Caco-2 (cell line): ENCODE measurements around the gene CEP126. TPM values are rescaled to one million over a fixed set of nuclear protein-coding genes. Genes with fewer than 3 reads are reported as not detected.

Experiments
- BruUV-seq: library from RNA; stranded (reverse); fragments of 400-500 nt; replicated peaks from 2 replicates; lab custom pipeline; 2021; lab: Mats Ljungman, UMichigan
- CTCF ChIA-PET: fragments of 300-600 bp; sonication (Branson Sonifier 250); formaldehyde crosslinking; loops from one replicate; lab custom pipeline; 2022; ENCODE audit warnings: antibody characterized with exemption; lab: Charles Lee
- POLR2A ChIA-PET: fragments of 300-600 bp; sonication (Branson Sonifier 250); formaldehyde crosslinking; loops from one replicate; lab custom pipeline; 2022; ENCODE audit warnings: antibody characterized with exemption; lab: Charles Lee
- DNase-seq, 2 experiments: peaks; one replicate each; pipeline versions ENCODE4 v3.0.0 to v3.0.0-alpha.2; 2020 to 2022
- H3K27me3 ChIP-seq: replicated peaks from 2 replicates; pipeline ENCODE4 v1.6.0; 2011; ENCODE audit warnings: low read length; ENCODE audit not compliant: control insufficient read depth, insufficient read depth
- H3K36me3 ChIP-seq: 2 replicates; pipeline ENCODE4 v1.5.1; 2011; ENCODE audit warnings: low read length; ENCODE audit not compliant: control insufficient read depth, insufficient read depth
- H3K4me1 ChIP-seq: fragments of 250-450 bp; sonication (Bioruptor Pico); 2 replicates; pipeline ENCODE4 v1.5.1; 2020; ENCODE audit warnings: mild to moderate bottlenecking
- H3K4me3 ChIP-seq: 2 replicates; pipeline ENCODE4 v1.5.1; 2011; ENCODE audit warnings: low read depth, mild to moderate bottlenecking, control low read depth, low read length
- H3K9me3 ChIP-seq: fragments of 250-450 bp; sonication (Bioruptor Pico); 2 replicates; pipeline ENCODE4 v1.5.1; 2020; ENCODE audit warnings: mild to moderate bottlenecking, moderate library complexity
- H3K27ac Mint-ChIP-seq: one replicate; pipeline ENCODE4 v1.8.0; 2022; ENCODE audit warnings: mixed read lengths; ENCODE audit not compliant: unreplicated experiment
- H3K27me3 Mint-ChIP-seq: one replicate; pipeline ENCODE4 v1.8.0; 2022; ENCODE audit warnings: mixed read lengths; ENCODE audit not compliant: insufficient read depth, unreplicated experiment
- H3K36me3 Mint-ChIP-seq: one replicate; pipeline ENCODE4 v1.8.0; 2022; ENCODE audit warnings: mild to moderate bottlenecking, mixed read lengths; ENCODE audit not compliant: insufficient read depth, unreplicated experiment
- H3K4me1 Mint-ChIP-seq: one replicate; pipeline ENCODE4 v1.8.0; 2022; ENCODE audit warnings: low read depth, mixed read lengths; ENCODE audit not compliant: unreplicated experiment
- H3K4me3 Mint-ChIP-seq: one replicate; pipeline ENCODE4 v1.8.0; 2022; ENCODE audit warnings: mild to moderate bottlenecking, moderate library complexity, mixed read lengths; ENCODE audit not compliant: unreplicated experiment
- H3K9me3 Mint-ChIP-seq: one replicate; pipeline ENCODE4 v1.8.0; 2022; ENCODE audit warnings: mixed read lengths; ENCODE audit not compliant: unreplicated experiment
- intact Hi-C: fragments of 100-400 bp; cut with micrococcal nuclease; formaldehyde crosslinking; loops from one replicate; pipeline ENCODE4 v1.10.0; 2022; ENCODE audit not compliant: unreplicated experiment
- total RNA-seq: library from RNA; stranded (reverse); gene quantifications from 2 replicates; pipeline ENCODE4 v1.2.3, GENCODE V29; 2022
- TF ChIP-seq, protein P1 (sequence below), 2 experiments: fragments of 200-600 bp in 1 of 2; IDR thresholded peaks; 1 replicate in 1 of 2; 2 replicates in 1 of 2; pipeline versions ENCODE4 v1.5.1 to v1.8.0; 2011 to 2022; ENCODE audit warnings: antibody characterized with exemption in 1 of 2, control low read depth in 1 of 2, inconsistent platforms in 1 of 2, low read depth in 1 of 2, low read length in 1 of 2, mild to moderate bottlenecking in 1 of 2, moderate library complexity in 1 of 2; ENCODE audit not compliant: insufficient read depth in 1 of 2, severe bottlenecking in 1 of 2, unreplicated experiment in 1 of 2

CEP126 gene
- total RNA-seq, 1 experiment from 2014 or later: 4.3 TPM

DNA sequence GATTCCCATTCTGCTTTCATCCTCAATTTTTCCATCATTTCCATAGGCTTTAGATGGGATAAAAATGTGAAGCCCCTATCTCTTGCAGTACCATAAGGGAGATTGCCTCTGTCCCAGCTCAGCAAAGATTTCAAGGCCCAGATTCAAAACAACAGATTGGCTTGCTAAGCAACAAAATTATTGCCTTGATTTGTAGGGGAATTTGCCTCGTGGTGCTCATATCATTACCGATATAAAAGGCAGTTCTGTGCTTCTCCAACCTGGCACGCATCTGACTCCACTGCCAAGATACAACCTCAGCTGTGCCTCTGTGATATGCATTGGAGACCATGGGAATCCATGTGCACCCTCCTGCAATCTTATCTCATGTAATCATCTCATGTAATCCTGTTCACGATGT is 25.0 kb upstream of the CEP126 start:
- Histone ChIP-seq H3K9me3 (no peaks in the 10 kb centered on the region), H3K4me3 (no peak overlapping the region), H3K36me3 (no peaks in the 10 kb centered on the region), H3K4me1 (no peaks in the 10 kb centered on the region), H3K27me3 (no peaks in the 10 kb centered on the region)
- H3K27me3 Mint-ChIP-seq: no peaks in the 10 kb centered on the region
- H3K36me3 Mint-ChIP-seq: no peaks in the 10 kb centered on the region
- no TSS peak for BruUV-seq
- ChIA-PET CTCF (interaction anchor here (0.8 to 1.3 kb wide), 2 partner anchors 10 to 25 kb away, joined by 3 to 4 read pairs; partner anchors contain the start of gene CEP126), POLR2A (no interaction called here)
- no peak overlapping the region for H3K4me3 Mint-ChIP-seq
- DNase-seq: no peak
- no peaks in the 10 kb centered on the region for H3K4me1 Mint-ChIP-seq
- TF ChIP-seq, protein P1, sequence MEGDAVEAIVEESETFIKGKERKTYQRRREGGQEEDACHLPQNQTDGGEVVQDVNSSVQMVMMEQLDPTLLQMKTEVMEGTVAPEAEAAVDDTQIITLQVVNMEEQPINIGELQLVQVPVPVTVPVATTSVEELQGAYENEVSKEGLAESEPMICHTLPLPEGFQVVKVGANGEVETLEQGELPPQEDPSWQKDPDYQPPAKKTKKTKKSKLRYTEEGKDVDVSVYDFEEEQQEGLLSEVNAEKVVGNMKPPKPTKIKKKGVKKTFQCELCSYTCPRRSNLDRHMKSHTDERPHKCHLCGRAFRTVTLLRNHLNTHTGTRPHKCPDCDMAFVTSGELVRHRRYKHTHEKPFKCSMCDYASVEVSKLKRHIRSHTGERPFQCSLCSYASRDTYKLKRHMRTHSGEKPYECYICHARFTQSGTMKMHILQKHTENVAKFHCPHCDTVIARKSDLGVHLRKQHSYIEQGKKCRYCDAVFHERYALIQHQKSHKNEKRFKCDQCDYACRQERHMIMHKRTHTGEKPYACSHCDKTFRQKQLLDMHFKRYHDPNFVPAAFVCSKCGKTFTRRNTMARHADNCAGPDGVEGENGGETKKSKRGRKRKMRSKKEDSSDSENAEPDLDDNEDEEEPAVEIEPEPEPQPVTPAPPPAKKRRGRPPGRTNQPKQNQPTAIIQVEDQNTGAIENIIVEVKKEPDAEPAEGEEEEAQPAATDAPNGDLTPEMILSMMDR (IDR thresholded peaks at IDR 0.05; ENCODE audit: insufficient read depth in 1 of 2, low read depth in 1 of 2, low read length in 1 of 2, severe bottlenecking in 1 of 2, unreplicated experiment in 1 of 2): no peak
- intact Hi-C loops: no loop called here
- H3K9me3 Mint-ChIP-seq: peaks cover 10% of the 10 kb centered on the region
- H3K27ac Mint-ChIP-seq: no peak overlapping the region

DNA sequence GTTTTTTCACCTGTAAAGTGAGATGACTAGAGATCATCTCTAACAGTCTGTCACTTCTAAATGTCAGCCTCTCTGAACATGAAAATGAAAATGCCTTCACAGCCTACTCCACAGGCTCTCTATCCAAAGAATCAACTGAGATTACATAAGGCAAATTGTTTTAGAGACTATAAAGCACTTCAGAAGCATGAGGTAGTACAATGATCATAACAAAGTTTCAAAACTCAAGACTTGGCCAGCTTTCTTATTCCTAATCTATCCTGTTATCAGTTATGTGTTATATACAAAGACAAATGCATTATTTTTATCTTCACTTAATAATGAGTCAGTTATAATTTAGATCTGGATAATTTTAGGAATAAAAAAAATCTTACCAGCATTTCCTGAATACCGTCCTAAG is 20.3 kb upstream of the CEP126 start:
- Histone ChIP-seq H3K27me3 (no peaks in the 10 kb centered on the region), H3K36me3 (no peaks in the 10 kb centered on the region), H3K4me3 (no peak overlapping the region), H3K4me1 (no peaks in the 10 kb centered on the region), H3K9me3 (no peaks in the 10 kb centered on the region)
- Mint-ChIP-seq H3K27ac (no peak overlapping the region), H3K36me3 (no peaks in the 10 kb centered on the region), H3K9me3 (no peaks in the 10 kb centered on the region), H3K4me1 (no peaks in the 10 kb centered on the region), H3K27me3 (no peaks in the 10 kb centered on the region), H3K4me3 (no peak overlapping the region)
- CTCF ChIA-PET: no interaction called here
- POLR2A ChIA-PET: no interaction called here
- BruUV-seq: no TSS peak
- intact Hi-C loops: no loop called here
- DNase-seq: no peak
- TF ChIP-seq, protein P1 (IDR thresholded peaks at IDR 0.05; ENCODE audit: insufficient read depth in 1 of 2, low read depth in 1 of 2, low read length in 1 of 2, severe bottlenecking in 1 of 2, unreplicated experiment in 1 of 2): no peak

GRCh38 chr11:101907815-101908214 is 7.0 kb upstream of the CEP126 start:
- Histone ChIP-seq H3K4me1 (peaks cover 8% of the 10 kb centered on the region), H3K9me3 (no peaks in the 10 kb centered on the region), H3K36me3 (no peaks in the 10 kb centered on the region), H3K27me3 (no peaks in the 10 kb centered on the region), H3K4me3 (no peak overlapping the region)
- peaks cover 20% of the 10 kb centered on the region for H3K4me1 Mint-ChIP-seq
- TF ChIP-seq, protein P1 (IDR thresholded peaks at IDR 0.05; ENCODE audit: insufficient read depth in 1 of 2, low read depth in 1 of 2, low read length in 1 of 2, severe bottlenecking in 1 of 2, unreplicated experiment in 1 of 2): no peak
- peaks cover 8% of the 10 kb centered on the region for H3K36me3 Mint-ChIP-seq
- no peak overlapping the region for H3K4me3 Mint-ChIP-seq
- ChIA-PET POLR2A (no interaction called here), CTCF (interaction anchor here (1.7 kb wide), 1 partner anchor 47 kb away, joined by 7 read pairs; no protein-coding TSS in a partner anchor)
- H3K9me3 Mint-ChIP-seq: no peaks in the 10 kb centered on the region
- intact Hi-C loops: no loop called here
- H3K27ac Mint-ChIP-seq: no peak overlapping the region
- H3K27me3 Mint-ChIP-seq: no peaks in the 10 kb centered on the region
- no TSS peak for BruUV-seq
- DNase-seq: no peak
